Measurements from ENCODE around the gene CHD1.

- TF ChIP-seq GATA3 (IDR thresholded peaks at IDR 0.05; ENCODE audit: low read depth, low read length), result no peak
- TF ChIP-seq GATA2 (IDR thresholded peaks at IDR 0.05; ENCODE audit: low read depth, low read length), result no peak
Measured at GRCh38 chr5:98961665-98962344, 33.0 kb upstream of the CHD1 start.

All from SH-SY5Y (cell line).